Measurements from ENCODE around the gene UACA. TPM values are rescaled to one million over a fixed set of nuclear protein-coding genes. Genes with fewer than 3 reads are reported as not detected.
"Not testable (repeated sequence)": the region's sequence is repeated elsewhere in the genome, so short reads cannot be mapped to it uniquely, and the experiment has no call there.

Gene UACA
- total RNA-seq, 2 experiments from 2014 or later = 6.6 TPM

DNA sequence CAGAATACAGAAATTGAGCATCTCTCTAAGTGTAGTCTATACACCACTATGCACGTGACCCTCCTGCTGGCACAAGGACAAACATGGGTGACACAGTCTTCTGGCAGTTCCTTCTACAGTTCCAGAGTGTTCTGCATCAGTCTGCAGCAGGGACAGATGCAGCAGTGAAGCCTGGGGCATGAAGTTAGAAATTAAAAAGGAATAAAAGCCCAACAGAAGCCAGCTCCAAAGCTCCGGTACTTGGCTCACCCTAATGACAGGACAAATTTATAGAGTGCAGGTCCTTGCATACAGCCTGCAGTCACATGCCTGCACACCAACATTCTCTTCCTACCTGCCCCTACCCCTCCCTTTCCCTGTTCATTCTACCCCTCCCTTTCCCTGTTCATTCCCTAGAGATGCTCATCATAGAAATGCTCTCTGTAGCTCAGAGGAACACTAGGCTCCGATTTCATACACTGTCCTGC lies 15.0 kb downstream of the UACA start:
- intact Hi-C loops (cut with DNase I, micrococcal nuclease) = no loop called here
- ChIA-PET POLR2A (interaction anchor here (0.5 kb wide), 1 partner anchor 414 kb away, joined by 4 read pairs; no protein-coding TSS in a partner anchor), CTCF (interaction anchor here (0.7 kb wide), 1 partner anchor 26 kb away, joined by 3 read pairs; no protein-coding TSS in a partner anchor)
- Mint-ChIP-seq H3K36me3 (ENCODE audit: low read depth) (no peaks in the 10 kb centered on the region), H3K4me3 (no peak overlapping the region), H3K4me1 (peaks cover 15% of the 10 kb centered on the region), H3K27ac (no peak overlapping the region), H3K9me3 (ENCODE audit: low read depth) (no peaks in the 10 kb centered on the region), H3K27me3 (peaks cover 2% of the 10 kb centered on the region)
- ATAC-seq = no peak
- no peak for DNase-seq

DNA sequence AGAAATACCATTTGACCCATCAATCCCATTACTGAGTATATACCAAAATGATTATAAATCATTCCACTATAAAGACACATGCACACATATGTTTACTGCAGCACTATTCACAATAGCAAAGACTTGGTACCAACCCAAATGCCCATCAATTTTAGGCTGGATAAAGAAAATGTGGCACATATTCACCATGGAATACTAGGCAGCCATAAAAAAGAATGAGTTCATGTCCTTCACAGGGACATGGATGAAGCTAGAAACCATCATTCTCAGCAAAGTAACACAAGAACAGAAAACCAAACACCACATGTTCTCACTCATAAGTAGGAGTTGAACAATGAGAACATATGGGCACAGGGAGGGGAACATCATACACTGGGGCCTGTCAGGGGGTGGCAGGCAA lies 16.8 kb downstream of the UACA start:
- intact Hi-C loops (cut with DNase I, micrococcal nuclease); H3K4me3 Mint-ChIP-seq; H3K36me3 Mint-ChIP-seq (ENCODE audit: low read depth); ATAC-seq; H3K4me1 Mint-ChIP-seq; POLR2A ChIA-PET; DNase-seq; H3K27me3 Mint-ChIP-seq; H3K9me3 Mint-ChIP-seq (ENCODE audit: low read depth); H3K27ac Mint-ChIP-seq: not testable (repeated sequence)
- CTCF ChIA-PET = interaction anchor here (1.7 kb wide), 1 partner anchor 24 kb away, joined by 4 read pairs; no protein-coding TSS in a partner anchor

DNA sequence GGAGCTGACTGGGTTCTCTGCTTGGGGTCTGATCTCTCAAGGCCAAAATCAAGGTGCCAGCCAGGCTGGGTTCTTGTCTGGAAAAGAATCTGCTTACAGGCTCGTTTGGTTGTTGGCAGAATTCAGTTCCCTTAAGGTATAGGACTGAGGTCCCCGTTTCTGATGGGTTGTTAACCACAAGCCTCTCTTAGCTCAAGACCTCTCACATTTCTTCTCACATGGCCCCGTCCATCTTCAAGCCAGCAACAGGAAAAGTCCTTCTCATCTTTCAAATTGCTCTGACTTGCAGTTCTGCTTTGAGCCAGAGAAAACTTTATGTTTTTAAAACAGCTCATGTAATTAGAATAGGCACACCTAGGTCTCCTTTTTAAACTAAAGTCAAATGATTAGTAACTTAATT lies 20.4 kb downstream of the UACA start:
- Mint-ChIP-seq H3K27ac (no peak overlapping the region), H3K9me3 (ENCODE audit: low read depth) (no peaks in the 10 kb centered on the region), H3K36me3 (ENCODE audit: low read depth) (no peaks in the 10 kb centered on the region), H3K4me1 (no peaks in the 10 kb centered on the region), H3K4me3 (no peak overlapping the region), H3K27me3 (peaks cover 4% of the 10 kb centered on the region)
- ATAC-seq (no peak), DNase-seq (no peak)
- CTCF ChIA-PET = interaction anchor here (3.2 kb wide), 1 partner anchor 20 kb away, joined by 12 read pairs; no protein-coding TSS in a partner anchor
- intact Hi-C loops (cut with DNase I, micrococcal nuclease) = no loop called here
- POLR2A ChIA-PET = no interaction called here

DNA sequence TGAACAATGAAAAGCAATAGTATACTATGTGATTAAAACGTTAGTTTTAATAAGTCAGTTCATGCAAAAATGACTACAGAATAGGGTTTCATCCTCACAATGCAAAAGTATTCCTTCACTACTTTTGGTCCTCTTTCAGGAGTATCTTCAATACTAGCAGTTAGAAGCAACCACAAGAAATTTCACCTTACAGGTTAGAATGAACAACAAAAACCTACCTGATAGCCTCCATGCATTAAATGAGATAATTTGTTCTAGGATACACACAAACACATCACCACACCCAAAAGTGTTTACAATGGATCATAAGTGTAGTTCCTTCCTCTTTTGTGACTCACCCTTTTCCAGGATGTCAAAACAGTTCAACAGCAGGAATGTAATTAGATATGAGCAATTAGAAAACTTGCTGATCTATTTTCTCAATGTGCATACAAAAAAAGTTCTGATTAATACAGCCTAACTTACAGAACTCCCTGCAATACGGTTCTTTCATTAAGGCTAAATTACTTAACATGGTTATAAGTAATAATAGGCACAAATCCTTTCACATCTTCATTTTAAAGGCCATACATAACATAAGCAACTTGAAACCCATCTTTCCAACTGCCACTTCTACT lies 21.6 kb downstream of the UACA start:
- H3K27me3 Mint-ChIP-seq = peaks cover 4% of the 10 kb centered on the region
- no peaks in the 10 kb centered on the region for H3K4me1 Mint-ChIP-seq
- no peaks in the 10 kb centered on the region for H3K36me3 Mint-ChIP-seq (ENCODE audit: low read depth)
- H3K4me3 Mint-ChIP-seq = no peak overlapping the region
- POLR2A ChIA-PET = no interaction called here
- no peak overlapping the region for H3K27ac Mint-ChIP-seq
- no peaks in the 10 kb centered on the region for H3K9me3 Mint-ChIP-seq (ENCODE audit: low read depth)
- DNase-seq (no peak), ATAC-seq (no peak)
- intact Hi-C loops (cut with DNase I, micrococcal nuclease) = no loop called here
- CTCF ChIA-PET = interaction anchor here (0.6 to 3.2 kb wide), 2 partner anchors 19 to 1790 kb away, joined by 3 to 12 read pairs; no protein-coding TSS in a partner anchor

DNA sequence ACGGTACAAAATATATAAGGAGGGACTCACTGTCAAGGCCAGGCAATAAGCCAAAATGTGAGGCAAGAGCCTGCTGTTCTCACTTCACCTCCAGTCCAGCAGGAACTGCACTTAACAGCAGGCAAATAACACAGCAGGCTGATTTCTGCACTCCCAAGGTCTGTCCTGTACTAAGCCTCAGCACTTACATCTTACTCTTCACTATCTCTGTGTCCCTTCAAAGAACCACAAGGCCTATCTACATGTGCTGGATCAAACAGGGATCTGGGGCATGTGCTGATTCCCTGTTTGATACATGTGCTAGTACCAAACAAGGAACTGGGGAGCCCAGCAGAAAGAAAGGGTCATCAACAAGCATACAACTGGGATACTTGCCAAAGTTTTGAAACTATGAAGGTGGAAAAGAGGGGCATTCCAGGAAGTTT lies 22.2 kb downstream of the UACA start:
- H3K4me1 Mint-ChIP-seq = no peaks in the 10 kb centered on the region
- no peak for DNase-seq
- ChIA-PET CTCF (interaction anchor here (0.7 kb wide), 1 partner anchor 1262 kb away, joined by 3 read pairs; no protein-coding TSS in a partner anchor), POLR2A (no interaction called here)
- H3K36me3 Mint-ChIP-seq (ENCODE audit: low read depth) = no peaks in the 10 kb centered on the region
- intact Hi-C loops (cut with DNase I, micrococcal nuclease) = no loop called here
- no peaks in the 10 kb centered on the region for H3K9me3 Mint-ChIP-seq (ENCODE audit: low read depth)
- no peak for ATAC-seq
- peaks cover 2% of the 10 kb centered on the region for H3K27me3 Mint-ChIP-seq
- H3K27ac Mint-ChIP-seq = no peak overlapping the region
- H3K4me3 Mint-ChIP-seq = no peak overlapping the region

DNA sequence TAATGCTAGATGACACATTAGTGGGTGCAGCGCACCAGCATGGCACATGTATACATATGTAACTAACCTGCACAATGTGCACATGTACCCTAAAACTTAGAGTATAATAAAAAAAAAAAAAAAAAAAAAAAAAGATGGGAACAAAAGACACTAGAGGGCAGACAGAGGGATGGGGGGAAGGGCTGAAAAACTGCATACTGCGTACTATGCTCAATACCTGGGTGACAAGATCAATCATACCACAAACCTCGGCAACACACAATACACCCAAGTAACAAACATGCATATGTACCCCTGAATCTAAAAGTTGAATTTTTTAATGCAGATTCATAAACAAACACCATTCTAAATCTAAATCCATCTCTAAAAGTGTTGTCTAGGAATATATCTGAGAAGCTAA lies 28.3 kb downstream of the UACA start:
- H3K27me3 Mint-ChIP-seq; H3K4me3 Mint-ChIP-seq; POLR2A ChIA-PET; H3K27ac Mint-ChIP-seq; intact Hi-C loops (cut with DNase I, micrococcal nuclease); DNase-seq; ATAC-seq; H3K36me3 Mint-ChIP-seq (ENCODE audit: low read depth); H3K9me3 Mint-ChIP-seq (ENCODE audit: low read depth); H3K4me1 Mint-ChIP-seq: not testable (repeated sequence)
- CTCF ChIA-PET = interaction anchor here (2.6 to 3.2 kb wide), 2 partner anchors 9 to 13 kb away, joined by 11 to 16 read pairs; no protein-coding TSS in a partner anchor

DNA sequence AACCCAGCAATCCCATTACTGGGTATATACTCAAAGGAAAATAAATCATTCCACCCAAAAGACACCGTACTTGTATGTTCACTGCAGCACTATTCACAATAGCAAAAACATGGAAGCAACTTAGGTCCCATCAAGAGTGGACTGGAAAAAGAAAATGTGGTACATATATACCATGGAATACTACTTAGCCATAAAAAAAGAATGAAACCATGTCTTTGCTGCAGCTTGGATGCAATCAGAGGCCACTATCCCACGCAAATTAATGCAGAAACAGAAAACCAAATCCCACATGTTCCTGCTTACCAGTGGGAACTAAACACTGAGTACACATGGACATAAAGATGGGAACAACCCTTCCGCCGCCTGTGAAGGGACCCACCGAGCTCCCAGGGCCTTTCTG lies 34.2 kb downstream of the UACA start:
- intact Hi-C loops (cut with DNase I, micrococcal nuclease) = loop anchor here in 1 of 2 experiments (10.0 kb wide), 1 partner anchor 1254 kb away; no protein-coding TSS in a partner anchor
- ATAC-seq (no peak), DNase-seq (no peak)
- Mint-ChIP-seq H3K4me1 (no peaks in the 10 kb centered on the region), H3K36me3 (ENCODE audit: low read depth) (no peaks in the 10 kb centered on the region), H3K27ac (no peak overlapping the region), H3K9me3 (ENCODE audit: low read depth) (no peaks in the 10 kb centered on the region), H3K4me3 (no peak overlapping the region), H3K27me3 (peaks cover 5% of the 10 kb centered on the region)
- ChIA-PET CTCF (no interaction called here), POLR2A (no interaction called here)

DNA sequence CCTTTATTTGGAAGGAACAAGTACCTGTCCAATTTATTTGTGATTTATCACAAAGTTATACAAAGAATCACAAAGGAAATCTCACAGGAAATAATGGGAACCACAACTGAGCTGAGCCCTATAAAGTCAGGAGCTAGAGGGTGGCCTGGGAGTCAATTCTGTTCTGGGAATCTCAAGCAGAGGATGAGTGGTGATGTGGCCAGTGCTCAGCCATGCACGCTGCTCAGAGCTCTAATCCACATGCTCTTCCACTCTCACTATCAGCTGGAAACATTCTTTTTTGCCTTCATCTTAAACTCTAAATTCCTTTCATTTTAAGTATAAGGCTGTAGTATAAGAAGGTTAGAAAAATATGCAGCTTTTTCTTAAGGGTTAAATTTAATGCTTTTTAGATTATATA lies 36.6 kb downstream of the UACA start:
- H3K27me3 Mint-ChIP-seq = peaks cover 9% of the 10 kb centered on the region
- no peak overlapping the region for H3K4me3 Mint-ChIP-seq
- no peaks in the 10 kb centered on the region for H3K4me1 Mint-ChIP-seq
- CTCF ChIA-PET = interaction anchor here (0.7 to 2.0 kb wide), 5 partner anchors 9 to 723 kb away, joined by 3 to 11 read pairs (median 4); no protein-coding TSS in a partner anchor
- H3K27ac Mint-ChIP-seq = no peak overlapping the region
- ATAC-seq = no peak
- no peaks in the 10 kb centered on the region for H3K36me3 Mint-ChIP-seq (ENCODE audit: low read depth)
- no peaks in the 10 kb centered on the region for H3K9me3 Mint-ChIP-seq (ENCODE audit: low read depth)
- POLR2A ChIA-PET = interaction anchor here (0.7 kb wide), 1 partner anchor 191 kb away, joined by 5 read pairs; no protein-coding TSS in a partner anchor
- intact Hi-C loops (cut with DNase I, micrococcal nuclease) = loop anchor here in 1 of 2 experiments (10.0 kb wide), 1 partner anchor 1252 kb away; no protein-coding TSS in a partner anchor
- DNase-seq = no peak

DNA sequence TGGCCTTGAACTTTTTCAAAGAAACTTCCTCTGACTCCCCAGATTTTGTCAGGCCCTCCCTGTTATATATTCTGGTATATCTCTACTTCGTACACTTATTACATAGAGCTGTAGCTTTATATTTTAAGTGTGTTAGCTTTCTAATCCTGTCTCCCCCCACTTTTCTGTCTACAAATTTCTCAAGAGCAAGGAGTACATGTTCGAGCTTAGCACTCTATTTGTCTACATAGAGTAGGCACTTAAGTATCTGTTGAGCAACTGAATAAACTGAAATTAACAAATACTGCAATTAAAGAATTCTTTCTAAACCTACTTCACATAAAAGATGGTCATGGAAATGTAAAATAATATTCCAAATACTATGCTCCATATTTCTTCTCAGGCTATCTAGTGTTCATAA lies 39.4 kb downstream of the UACA start:
- intact Hi-C loops (cut with DNase I, micrococcal nuclease) = loop anchor here in 1 of 2 experiments (10.0 kb wide), 1 partner anchor 1249 kb away; no protein-coding TSS in a partner anchor
- POLR2A ChIA-PET = no interaction called here
- Mint-ChIP-seq H3K4me3 (no peak overlapping the region), H3K27me3 (peaks cover 9% of the 10 kb centered on the region), H3K9me3 (ENCODE audit: low read depth) (no peaks in the 10 kb centered on the region), H3K27ac (no peak overlapping the region), H3K36me3 (ENCODE audit: low read depth) (no peaks in the 10 kb centered on the region), H3K4me1 (no peaks in the 10 kb centered on the region)
- CTCF ChIA-PET = interaction anchor here (0.7 to 2.7 kb wide), 3 partner anchors 10 to 57 kb away, joined by 3 to 18 read pairs (median 15); no protein-coding TSS in a partner anchor
- no peak for ATAC-seq
- no peak for DNase-seq

DNA sequence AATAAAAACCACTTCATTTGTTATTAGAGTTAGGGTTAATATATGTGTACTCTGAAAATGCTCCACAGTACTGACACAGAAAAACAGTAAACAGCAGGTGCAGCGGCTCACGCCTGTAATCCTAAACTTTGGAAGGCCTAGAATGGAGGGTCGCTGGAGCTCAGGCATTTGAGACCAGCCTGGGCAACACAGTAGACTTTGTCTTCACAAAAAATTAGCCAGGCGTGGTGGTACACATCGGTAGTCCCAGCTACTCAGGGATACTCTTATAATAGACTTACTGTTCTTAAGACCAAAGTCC lies 40.3 kb downstream of the UACA start:
- intact Hi-C loops (cut with DNase I, micrococcal nuclease) = loop anchor here in 1 of 2 experiments (10.0 kb wide), 1 partner anchor 1248 kb away; no protein-coding TSS in a partner anchor
- ChIA-PET POLR2A (no interaction called here), CTCF (interaction anchor here (0.6 to 2.7 kb wide), 33 partner anchors 9 to 1247 kb away, joined by 3 to 24 read pairs (median 5); no protein-coding TSS in a partner anchor)
- DNase-seq = no peak
- no peak for ATAC-seq
- H3K27me3 Mint-ChIP-seq = peaks cover 7% of the 10 kb centered on the region
- H3K4me1 Mint-ChIP-seq = no peaks in the 10 kb centered on the region
- no peaks in the 10 kb centered on the region for H3K36me3 Mint-ChIP-seq (ENCODE audit: low read depth)
- no peak overlapping the region for H3K4me3 Mint-ChIP-seq
- H3K27ac Mint-ChIP-seq = no peak overlapping the region
- H3K9me3 Mint-ChIP-seq (ENCODE audit: low read depth) = no peaks in the 10 kb centered on the region

DNA sequence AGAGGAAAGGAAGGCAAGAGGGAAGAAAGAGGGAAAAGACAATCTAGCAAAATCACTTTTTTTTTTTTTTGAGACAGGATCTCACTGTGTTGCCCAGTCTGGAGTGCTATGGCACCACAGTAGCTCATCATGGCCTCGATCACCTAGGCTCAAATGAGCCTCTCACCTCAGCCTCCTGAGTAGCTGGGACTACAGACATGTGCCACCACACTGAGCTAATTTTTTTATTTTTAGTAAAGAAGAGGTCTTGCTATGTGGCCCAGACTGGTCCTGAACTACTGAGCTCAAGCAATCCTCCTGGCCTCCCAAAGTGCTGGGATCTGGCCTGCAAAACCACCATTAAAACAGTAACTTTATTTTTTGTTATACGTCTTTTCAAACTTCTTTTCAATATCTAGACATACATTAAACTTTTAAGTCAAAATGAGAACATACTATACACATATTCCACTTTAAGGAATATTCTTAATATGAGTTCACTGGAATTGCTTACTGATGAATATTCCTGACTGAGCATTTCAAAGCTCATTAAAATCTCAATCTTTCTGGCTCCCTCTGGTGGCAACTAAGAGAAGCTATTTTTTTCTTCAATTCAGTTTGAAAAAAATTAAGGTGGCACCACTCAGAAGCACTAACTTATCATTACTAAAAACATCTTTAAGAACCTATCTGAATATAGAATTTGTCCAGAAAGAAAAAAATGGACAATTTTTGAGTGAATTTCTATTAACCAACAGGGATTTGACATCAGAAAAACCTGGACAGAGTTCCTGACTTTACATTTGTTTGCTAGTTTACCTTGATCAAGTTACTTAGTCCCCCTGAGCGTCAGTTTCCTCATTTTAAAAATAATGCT lies 40.9 kb downstream of the UACA start:
- Mint-ChIP-seq H3K27me3 (peaks cover 4% of the 10 kb centered on the region), H3K36me3 (ENCODE audit: low read depth) (no peaks in the 10 kb centered on the region), H3K4me3 (no peak overlapping the region), H3K4me1 (no peaks in the 10 kb centered on the region), H3K27ac (no peak overlapping the region), H3K9me3 (ENCODE audit: low read depth) (no peaks in the 10 kb centered on the region)
- ChIA-PET CTCF (interaction anchor here (0.6 to 2.7 kb wide), 39 partner anchors 8 to 1247 kb away, joined by 3 to 24 read pairs (median 4); no protein-coding TSS in a partner anchor), POLR2A (interaction anchor here (0.6 to 0.7 kb wide), 2 partner anchors 970 to 1210 kb away, joined by 3 to 6 read pairs; no protein-coding TSS in a partner anchor)
- intact Hi-C loops (cut with DNase I, micrococcal nuclease) = loop anchor here in 1 of 2 experiments (10.0 kb wide), 1 partner anchor 1248 kb away; no protein-coding TSS in a partner anchor
- ATAC-seq (no peak), DNase-seq (no peak)
